Measurements from ENCODE around the gene JPT2. TPM values are rescaled to one million over a fixed set of nuclear protein-coding genes. Genes with fewer than 3 reads are reported as not detected.

The JPT2 gene
- total RNA-seq, 2 donors from 2014 or later = 11.7 to 16.1 TPM

- Histone ChIP-seq H3K27me3 (no peaks in the 10 kb centered on the region), H3K27ac (no peak overlapping the region), H3K36me3 (peaks cover 56% of the 10 kb centered on the region), H3K4me1 (no peaks in the 10 kb centered on the region), H3K4me3 (no peak overlapping the region), H3K9me3 (no peaks in the 10 kb centered on the region)
- no peak for DNase-seq (ENCODE audit: low spot score)
- TF ChIP-seq CTCF (IDR thresholded peaks at IDR 0.05) = no peak
These were observed 32.1 kb upstream of the JPT2 start for GRCh38 chr16:1645914-1646525.

GRCh38 chr16:1647856-1648255 is 30.2 kb upstream of the JPT2 start:
- Histone ChIP-seq H3K27ac (no peak overlapping the region), H3K4me1 (no peaks in the 10 kb centered on the region), H3K9me3 (no peaks in the 10 kb centered on the region), H3K36me3 (peaks cover 45% of the 10 kb centered on the region), H3K4me3 (no peak overlapping the region), H3K27me3 (no peaks in the 10 kb centered on the region)
- no peak for TF ChIP-seq CTCF (IDR thresholded peaks at IDR 0.05)
- no peak for DNase-seq (ENCODE audit: low spot score)

GRCh38 chr16:1650131-1650530 is 27.9 kb upstream of the JPT2 start:
- Histone ChIP-seq H3K4me1 (no peaks in the 10 kb centered on the region), H3K36me3 (peaks cover 52% of the 10 kb centered on the region), H3K4me3 (no peak overlapping the region), H3K27ac (no peak overlapping the region), H3K9me3 (no peaks in the 10 kb centered on the region), H3K27me3 (no peaks in the 10 kb centered on the region)
- no peak for TF ChIP-seq CTCF (IDR thresholded peaks at IDR 0.05)
- no peak for DNase-seq (ENCODE audit: low spot score)

GRCh38 chr16:1651094-1651973 is 26.7 kb upstream of the JPT2 start:
- Histone ChIP-seq H3K4me1 (peaks cover 0 to 1% of the 10 kb centered on the region in 2 donors), H3K4me3 (no peak overlapping the region), H3K9me3 (no peaks in the 10 kb centered on the region), H3K27me3 (no peaks in the 10 kb centered on the region), H3K27ac (no peak overlapping the region), H3K36me3 (peaks cover 54% of the 10 kb centered on the region)
- no peak for DNase-seq (ENCODE audit: low spot score)
- no peak for TF ChIP-seq CTCF (IDR thresholded peaks at IDR 0.05)

GRCh38 chr16:1651974-1652312 is 26.1 kb upstream of the JPT2 start:
- TF ChIP-seq CTCF (IDR thresholded peaks at IDR 0.05) = no peak
- H3K4me1 ChIP-seq = peaks cover 0 to 7% of the 10 kb centered on the region in 2 donors
- H3K9me3 ChIP-seq = no peaks in the 10 kb centered on the region
- H3K4me3 ChIP-seq = no peak overlapping the region
- no peaks in the 10 kb centered on the region for H3K27me3 ChIP-seq
- DNase-seq (ENCODE audit: low spot score) = no peak
- H3K36me3 ChIP-seq = peaks cover 58% of the 10 kb centered on the region
- H3K27ac ChIP-seq = no peak overlapping the region
